ENCODE results near the gene PCDH10. TPM values are rescaled to one million over a fixed set of nuclear protein-coding genes. Genes with fewer than 3 reads are reported as not detected.

PCDH10 gene
- total and polyA plus RNA-seq, 2 of the 8 experiments (the other 6 are each of a cell fraction or from before 2014, with no cell fraction given), result 2.2 to 10.0 TPM

DNA sequence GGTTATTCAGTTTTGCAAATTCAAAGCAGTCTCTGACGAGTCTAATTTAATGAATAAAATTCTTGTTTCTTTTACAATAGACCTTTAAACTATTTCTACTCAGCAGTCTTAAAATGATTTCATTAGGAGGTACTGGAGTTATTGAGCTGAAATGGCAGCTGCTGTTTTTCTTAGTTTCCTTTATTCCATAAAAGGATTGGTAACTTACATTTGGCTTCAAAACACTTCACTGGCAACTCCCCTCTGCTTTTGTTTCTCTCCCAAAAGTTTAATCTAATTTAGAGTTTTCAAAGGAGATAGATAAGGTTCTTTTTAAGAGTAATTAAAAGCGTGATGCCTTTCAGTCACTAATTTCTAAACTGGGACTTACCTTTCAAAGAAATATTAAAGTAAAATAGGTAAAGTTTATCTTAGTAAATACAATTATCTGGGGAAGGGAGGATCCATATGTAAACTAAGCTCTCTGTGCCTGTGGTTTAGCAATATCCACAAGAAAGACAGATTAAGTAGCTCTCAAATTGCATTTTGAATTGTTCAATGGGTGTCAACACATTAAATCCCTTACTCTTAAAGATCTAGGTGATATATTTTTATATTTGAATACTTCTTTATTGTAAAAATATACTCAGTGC is 17.1 kb upstream of the PCDH10 start (continued):
- TF ChIP-seq, protein P1, sequence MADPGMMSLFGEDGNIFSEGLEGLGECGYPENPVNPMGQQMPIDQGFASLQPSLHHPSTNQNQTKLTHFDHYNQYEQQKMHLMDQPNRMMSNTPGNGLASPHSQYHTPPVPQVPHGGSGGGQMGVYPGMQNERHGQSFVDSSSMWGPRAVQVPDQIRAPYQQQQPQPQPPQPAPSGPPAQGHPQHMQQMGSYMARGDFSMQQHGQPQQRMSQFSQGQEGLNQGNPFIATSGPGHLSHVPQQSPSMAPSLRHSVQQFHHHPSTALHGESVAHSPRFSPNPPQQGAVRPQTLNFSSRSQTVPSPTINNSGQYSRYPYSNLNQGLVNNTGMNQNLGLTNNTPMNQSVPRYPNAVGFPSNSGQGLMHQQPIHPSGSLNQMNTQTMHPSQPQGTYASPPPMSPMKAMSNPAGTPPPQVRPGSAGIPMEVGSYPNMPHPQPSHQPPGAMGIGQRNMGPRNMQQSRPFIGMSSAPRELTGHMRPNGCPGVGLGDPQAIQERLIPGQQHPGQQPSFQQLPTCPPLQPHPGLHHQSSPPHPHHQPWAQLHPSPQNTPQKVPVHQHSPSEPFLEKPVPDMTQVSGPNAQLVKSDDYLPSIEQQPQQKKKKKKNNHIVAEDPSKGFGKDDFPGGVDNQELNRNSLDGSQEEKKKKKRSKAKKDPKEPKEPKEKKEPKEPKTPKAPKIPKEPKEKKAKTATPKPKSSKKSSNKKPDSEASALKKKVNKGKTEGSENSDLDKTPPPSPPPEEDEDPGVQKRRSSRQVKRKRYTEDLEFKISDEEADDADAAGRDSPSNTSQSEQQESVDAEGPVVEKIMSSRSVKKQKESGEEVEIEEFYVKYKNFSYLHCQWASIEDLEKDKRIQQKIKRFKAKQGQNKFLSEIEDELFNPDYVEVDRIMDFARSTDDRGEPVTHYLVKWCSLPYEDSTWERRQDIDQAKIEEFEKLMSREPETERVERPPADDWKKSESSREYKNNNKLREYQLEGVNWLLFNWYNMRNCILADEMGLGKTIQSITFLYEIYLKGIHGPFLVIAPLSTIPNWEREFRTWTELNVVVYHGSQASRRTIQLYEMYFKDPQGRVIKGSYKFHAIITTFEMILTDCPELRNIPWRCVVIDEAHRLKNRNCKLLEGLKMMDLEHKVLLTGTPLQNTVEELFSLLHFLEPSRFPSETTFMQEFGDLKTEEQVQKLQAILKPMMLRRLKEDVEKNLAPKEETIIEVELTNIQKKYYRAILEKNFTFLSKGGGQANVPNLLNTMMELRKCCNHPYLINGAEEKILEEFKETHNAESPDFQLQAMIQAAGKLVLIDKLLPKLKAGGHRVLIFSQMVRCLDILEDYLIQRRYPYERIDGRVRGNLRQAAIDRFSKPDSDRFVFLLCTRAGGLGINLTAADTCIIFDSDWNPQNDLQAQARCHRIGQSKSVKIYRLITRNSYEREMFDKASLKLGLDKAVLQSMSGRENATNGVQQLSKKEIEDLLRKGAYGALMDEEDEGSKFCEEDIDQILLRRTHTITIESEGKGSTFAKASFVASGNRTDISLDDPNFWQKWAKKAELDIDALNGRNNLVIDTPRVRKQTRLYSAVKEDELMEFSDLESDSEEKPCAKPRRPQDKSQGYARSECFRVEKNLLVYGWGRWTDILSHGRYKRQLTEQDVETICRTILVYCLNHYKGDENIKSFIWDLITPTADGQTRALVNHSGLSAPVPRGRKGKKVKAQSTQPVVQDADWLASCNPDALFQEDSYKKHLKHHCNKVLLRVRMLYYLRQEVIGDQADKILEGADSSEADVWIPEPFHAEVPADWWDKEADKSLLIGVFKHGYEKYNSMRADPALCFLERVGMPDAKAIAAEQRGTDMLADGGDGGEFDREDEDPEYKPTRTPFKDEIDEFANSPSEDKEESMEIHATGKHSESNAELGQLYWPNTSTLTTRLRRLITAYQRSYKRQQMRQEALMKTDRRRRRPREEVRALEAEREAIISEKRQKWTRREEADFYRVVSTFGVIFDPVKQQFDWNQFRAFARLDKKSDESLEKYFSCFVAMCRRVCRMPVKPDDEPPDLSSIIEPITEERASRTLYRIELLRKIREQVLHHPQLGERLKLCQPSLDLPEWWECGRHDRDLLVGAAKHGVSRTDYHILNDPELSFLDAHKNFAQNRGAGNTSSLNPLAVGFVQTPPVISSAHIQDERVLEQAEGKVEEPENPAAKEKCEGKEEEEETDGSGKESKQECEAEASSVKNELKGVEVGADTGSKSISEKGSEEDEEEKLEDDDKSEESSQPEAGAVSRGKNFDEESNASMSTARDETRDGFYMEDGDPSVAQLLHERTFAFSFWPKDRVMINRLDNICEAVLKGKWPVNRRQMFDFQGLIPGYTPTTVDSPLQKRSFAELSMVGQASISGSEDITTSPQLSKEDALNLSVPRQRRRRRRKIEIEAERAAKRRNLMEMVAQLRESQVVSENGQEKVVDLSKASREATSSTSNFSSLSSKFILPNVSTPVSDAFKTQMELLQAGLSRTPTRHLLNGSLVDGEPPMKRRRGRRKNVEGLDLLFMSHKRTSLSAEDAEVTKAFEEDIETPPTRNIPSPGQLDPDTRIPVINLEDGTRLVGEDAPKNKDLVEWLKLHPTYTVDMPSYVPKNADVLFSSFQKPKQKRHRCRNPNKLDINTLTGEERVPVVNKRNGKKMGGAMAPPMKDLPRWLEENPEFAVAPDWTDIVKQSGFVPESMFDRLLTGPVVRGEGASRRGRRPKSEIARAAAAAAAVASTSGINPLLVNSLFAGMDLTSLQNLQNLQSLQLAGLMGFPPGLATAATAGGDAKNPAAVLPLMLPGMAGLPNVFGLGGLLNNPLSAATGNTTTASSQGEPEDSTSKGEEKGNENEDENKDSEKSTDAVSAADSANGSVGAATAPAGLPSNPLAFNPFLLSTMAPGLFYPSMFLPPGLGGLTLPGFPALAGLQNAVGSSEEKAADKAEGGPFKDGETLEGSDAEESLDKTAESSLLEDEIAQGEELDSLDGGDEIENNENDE (IDR thresholded peaks at IDR 0.05; ENCODE audit: insufficient replicate concordance, low read length), result no peak
- TF ChIP-seq ASH2L (IDR thresholded peaks at IDR 0.05; ENCODE audit: low read length), result peak; percentile 24
- TF ChIP-seq SP4 (IDR thresholded peaks at IDR 0.05; ENCODE audit: low read length), result no peak
- TF ChIP-seq SIN3A (conservative IDR thresholded peaks at IDR 0.05 in 1 of 2, IDR thresholded peaks at IDR 0.05 in 1 of 2; ENCODE audit: low read depth in 1 of 2, low read length in 2 of 2), result no peak
- TF ChIP-seq EZH2 (IDR thresholded peaks at IDR 0.05; ENCODE audit: low read depth, low read length, severe bottlenecking), result no peak
- TF ChIP-seq NANOG (IDR thresholded peaks at IDR 0.05; ENCODE audit: insufficient read depth, low read depth, low read length, poor library complexity, severe bottlenecking), result peak; percentile 38

Data from H1 (cell line).